Erythroblast (primary cell): ENCODE data around the gene ADAM12.

Experiments used
- DNase-seq, 2 experiments: peaks; one replicate each; lab custom pipeline; 2025; lab: John Stamatoyannopoulos, UW
- GATA1 ChIP-seq: IDR thresholded peaks from 2 replicates; pipeline ENCODE4 v1.6.1; 2011; ENCODE audit warnings: low read depth, mild to moderate bottlenecking, control low read depth, low read length, moderate library complexity
- POLR2A ChIP-seq: IDR thresholded peaks from 2 replicates; pipeline ENCODE4 v1.6.1; 2011; ENCODE audit warnings: mild to moderate bottlenecking, low read length

The ADAM12 gene

DNA sequence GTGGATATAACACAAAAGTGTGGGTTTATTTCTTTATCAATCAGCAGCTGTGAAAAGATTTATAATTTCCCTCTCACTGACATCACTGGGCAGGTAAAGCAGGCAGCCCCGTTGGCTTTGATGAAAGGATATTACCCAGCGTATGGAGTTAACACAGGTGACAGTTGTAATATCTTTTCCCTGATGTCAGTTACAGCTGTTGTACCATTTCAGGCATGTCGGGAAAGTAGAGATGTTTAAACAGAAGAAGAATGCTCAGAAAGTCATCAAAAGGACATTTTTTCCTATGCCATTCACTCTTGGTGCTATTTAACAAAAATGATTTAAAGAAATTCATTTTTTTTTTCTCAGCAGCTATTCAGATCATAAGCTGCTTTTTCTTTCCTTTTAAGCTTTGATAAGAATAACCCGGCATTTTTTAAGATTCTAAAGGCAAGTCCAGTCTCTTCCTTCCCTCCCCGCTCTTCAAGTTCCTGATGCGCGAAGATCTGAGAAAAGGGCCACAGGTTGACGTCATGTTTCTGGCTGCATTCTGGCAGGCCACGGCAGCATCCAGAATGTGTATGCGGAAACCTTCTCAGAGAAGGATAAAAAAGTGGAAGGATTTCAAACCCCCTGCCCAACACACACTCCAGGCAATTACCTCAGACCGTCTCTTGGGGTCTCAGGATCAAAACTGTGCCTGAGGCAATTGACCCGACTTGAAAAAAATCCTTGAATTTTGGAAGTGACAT lies 32.5 kb upstream of the ADAM12 start:
- DNase-seq: no peak
- TF ChIP-seq GATA1 (no peak), POLR2A (no peak)

DNA sequence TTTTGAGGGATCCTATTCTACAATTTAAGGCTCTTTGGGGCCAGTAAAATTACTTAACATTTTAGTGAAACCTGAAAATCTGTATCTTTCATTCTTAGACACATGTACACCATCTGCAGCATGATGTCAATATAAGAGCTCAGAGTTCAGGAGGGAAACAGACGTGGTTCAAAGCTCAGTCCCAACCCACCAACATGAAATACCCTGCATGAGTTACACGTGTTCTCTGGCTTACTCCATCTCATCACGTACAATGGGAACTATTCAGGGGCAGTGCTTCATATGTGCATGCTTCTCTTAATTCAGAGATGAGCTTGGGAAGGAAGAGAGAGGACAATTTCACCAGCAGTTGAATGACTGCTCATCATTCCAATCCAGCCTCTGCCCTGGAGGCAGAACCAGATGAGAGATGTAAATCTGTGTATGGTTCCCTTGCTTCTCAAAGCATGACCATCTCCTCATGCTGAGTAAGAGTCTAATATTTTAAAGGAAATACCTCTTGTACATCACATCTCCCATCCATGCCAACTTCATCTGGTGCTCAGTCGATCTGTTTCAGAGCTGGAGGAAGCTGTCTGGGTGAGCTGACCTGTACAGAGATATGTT lies 29.0 kb upstream of the ADAM12 start:
- no peak for DNase-seq
- no peak for TF ChIP-seq POLR2A
- no peak for TF ChIP-seq GATA1

DNA sequence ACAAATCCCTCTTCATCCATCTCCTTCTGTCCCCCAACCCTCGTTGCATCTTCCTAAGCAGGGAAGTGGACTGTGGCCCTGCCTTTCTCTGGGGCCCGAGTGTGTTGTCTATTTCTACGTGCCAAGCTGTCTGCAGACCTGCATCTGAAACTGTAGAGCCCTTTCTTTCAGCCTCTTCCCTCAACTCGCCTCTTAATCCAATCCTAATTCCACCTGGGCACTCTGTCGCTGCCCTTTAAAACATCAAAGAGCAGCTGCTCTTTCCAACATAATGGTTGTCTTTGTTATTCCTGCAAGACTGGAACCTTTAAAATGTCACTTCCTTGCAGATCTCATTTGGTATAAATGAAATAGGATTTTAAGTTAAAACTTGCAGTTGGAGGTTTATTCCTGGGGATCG lies 21.5 kb upstream of the ADAM12 start:
- no peak for TF ChIP-seq GATA1
- no peak for TF ChIP-seq POLR2A

DNA sequence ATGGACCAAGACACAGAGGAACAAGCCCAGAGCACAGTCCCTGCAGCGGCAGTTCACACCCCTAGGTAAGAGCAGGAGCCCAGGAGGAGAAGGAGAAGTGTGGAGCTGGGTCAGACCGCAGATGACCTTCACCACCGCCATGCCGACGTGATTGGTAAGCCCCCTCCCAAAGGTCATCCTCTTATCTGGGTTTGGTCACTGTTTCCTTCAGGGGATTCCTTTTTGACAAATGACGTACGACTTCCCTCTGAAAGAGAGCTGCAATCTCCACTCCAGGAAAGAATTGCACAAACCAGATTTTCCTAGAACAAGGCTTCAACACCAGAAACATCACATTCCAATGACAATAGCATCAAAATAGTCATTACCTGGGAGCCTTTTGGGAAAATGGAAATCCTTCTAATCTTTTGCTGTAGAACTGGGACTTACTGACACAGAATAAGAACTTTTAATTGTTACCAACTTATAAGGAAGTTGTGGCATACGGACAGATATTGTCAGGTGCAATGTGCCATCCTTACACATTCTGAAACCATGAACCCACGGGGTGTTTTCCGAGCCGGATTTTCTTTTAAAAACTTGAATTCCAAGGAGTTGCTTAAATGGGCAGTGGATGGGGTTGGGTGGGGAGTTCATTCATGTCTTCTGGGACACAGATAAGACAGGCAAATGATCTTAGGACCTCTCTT lies 20.8 kb upstream of the ADAM12 start:
- no peak for TF ChIP-seq POLR2A
- TF ChIP-seq GATA1: no peak
- DNase-seq: no peak

More for the DNA sequence above, 21.5 kb upstream of the ADAM12 start:
- DNase-seq: no peak

DNA sequence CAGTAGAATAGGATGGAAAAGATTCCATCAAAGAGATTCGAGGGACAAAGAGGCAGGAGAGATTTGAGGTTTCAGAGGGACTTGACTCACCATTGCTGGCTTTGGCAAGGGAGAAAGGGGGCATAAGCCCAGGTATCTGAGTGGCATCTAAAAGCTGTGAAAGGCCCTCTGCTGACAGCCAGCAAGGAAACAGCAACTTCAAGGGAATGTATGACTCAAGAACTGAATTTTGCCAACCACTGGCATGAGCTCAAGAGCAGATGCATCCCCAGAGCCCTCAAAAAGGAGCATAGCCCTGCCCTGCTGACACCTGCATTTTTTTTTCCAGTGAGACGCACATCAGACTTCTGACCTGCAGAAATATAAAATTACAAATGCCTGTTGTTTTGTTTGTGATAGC lies 19.6 kb upstream of the ADAM12 start:
- TF ChIP-seq POLR2A: no peak
- TF ChIP-seq GATA1: no peak
- DNase-seq: no peak

DNA sequence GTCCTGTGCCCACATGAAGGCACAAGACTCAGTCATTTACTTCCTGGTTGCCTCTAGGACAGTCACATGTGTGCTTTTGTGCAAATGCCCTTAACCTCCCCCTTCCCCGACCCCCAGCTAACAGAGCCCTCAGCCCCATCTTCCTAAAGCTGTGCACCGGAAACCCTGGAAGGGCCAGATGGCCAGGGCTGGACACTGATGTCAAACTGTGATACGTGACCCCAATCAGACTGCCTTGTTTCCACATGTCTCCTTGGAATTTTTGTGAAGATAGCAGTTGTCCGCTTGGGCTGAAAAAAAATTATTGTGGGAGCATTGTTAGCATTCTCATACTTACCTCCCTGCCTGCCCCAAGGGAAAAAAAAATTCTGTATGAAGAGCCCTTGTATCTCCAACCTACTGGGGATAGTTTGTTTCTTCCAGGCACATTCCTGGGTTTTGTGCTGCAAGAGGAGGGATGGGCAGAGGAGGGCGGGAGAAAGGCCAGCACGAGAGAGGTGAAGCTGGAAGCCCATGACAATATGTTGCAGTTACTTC lies 17.0 kb upstream of the ADAM12 start:
- no peak for DNase-seq
- TF ChIP-seq GATA1 (no peak), POLR2A (no peak)

DNA sequence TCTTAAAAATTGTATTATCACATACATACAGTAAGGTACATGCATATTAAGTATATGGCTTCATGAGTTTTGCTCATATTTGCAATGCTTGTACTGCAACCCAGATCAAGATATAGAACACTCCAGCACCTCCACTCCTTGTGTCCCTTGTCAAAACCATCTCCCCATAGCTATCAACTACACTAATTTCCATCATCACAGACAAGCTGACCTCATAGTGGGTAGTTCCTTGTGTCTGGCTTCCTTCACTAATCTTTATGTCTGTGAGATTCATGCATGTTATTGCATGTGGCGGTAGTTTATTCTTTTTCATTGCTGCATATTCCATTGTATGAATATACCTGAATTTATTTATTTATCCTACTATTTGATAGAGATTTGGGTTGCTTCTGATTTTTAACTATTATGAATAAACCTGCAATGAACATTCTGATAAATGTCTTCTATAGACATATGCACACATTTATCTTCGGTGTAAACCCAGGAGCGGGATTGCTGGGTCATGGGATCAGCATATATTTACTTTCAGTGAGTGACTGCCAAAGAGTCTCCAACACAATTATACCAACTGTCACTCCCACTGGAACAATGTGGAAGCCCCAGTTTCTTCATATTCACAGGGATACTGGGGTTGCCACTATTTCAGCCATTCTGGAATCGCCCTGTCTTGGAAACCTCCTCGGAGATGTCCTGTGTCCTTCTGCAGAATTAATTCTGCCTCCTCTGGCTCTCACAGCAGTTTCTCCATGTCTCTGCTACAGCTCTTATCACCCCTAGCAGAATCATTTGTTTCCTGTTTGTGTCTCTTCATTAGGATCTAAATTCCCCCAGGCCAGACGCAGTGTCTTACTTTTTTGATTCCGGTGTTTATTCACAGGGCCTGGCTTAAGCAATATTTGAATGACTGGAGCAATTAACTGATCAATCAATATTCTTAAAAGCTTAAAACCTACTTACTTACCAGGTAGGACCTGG lies 14.7 kb upstream of the ADAM12 start:
- no peak for TF ChIP-seq POLR2A
- TF ChIP-seq GATA1: no peak
- DNase-seq: no peak

DNA sequence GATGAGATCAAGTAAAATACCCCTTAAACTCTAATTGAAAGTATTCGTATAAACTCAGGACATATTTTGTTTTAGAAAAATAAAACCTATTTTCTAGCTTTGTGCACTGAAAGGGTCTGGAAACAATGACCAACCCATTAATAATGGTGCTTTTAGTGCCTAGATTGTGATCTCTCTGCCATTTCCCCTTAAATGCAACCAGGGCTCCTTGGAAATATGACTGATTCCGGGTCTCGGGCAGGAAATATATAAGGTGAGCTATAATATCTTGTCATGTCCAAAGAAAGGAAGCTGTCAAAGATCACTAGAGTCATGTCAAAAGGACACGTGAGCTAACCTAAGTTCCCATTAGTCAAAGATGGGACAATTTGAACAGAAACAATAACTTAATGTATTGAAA lies 12.4 kb upstream of the ADAM12 start:
- TF ChIP-seq GATA1 (no peak), POLR2A (no peak)
- no peak for DNase-seq

DNA sequence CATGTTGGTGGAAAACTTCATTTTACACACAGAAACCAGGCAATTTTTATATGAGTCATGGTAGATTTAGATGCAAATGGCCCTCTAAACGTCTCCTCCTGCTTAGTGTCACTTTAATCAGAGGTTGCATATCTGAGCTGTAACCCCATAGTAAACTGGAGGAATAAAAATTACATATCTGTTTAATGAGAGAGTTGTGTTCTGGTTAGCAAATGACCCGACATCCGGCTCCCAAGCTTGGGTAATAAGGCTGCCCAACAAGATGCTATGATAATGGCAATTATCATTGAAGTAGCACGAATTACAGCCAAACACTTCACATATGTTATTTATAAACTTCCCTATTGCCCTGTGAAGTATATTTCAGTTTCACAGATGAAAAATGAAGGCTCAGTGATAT lies 10.6 kb upstream of the ADAM12 start:
- TF ChIP-seq POLR2A (no peak), GATA1 (no peak)

DNA sequence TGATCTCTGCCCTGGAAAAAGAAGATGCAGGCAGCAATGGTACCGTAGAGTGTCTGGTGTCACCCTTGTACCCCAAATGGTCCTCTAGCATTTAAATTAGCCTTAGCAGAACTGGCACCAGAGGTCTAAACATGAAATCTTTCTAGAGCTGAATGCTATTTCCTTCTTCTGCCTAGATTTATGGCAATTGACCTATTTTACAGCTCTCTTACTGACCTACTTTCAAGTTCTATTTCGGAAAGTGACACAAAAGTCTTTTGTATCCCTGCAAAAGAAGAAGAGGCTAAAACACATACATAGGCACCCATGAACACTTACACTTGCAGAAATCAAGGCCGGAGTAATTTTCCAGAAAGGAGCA lies 10.1 kb upstream of the ADAM12 start:
- no peak for DNase-seq
- TF ChIP-seq POLR2A (no peak), GATA1 (no peak)

More for the DNA sequence above, 10.6 kb upstream of the ADAM12 start:
- DNase-seq: no peak

DNA sequence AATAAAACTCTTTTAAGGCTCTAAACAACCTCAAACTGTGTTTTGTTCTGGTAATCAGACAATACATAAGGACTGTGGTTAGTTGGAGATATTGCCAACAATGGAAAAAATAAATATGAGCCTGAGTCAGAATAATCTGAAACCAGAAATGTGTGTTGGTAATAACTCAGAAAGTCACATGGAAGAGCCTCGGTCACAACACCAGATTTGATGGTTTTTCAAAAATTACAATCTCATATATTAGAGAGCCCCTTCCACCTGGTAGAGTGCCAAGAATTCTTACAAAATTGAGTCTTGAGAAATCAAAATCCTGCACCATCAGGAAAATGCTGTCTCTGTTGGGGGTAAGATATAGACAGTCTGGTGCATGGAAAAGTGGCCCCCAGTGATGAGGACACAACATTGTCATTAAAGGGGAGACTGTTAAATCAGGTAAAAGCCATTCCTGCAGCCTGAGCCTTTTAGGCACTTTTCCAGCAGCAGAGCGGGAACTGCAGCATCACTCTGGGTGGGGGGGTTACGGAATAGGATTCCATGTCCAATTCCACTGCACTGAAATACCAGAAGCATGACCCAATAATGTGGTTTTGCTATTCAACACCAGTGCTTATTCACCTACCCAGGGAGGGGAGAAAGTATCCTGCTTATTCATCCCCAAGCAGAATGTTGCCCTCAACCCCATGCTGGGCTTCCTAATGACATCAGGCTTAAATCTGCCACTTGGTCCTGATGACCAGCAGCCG lies 9.5 kb upstream of the ADAM12 start:
- no peak for DNase-seq

DNA sequence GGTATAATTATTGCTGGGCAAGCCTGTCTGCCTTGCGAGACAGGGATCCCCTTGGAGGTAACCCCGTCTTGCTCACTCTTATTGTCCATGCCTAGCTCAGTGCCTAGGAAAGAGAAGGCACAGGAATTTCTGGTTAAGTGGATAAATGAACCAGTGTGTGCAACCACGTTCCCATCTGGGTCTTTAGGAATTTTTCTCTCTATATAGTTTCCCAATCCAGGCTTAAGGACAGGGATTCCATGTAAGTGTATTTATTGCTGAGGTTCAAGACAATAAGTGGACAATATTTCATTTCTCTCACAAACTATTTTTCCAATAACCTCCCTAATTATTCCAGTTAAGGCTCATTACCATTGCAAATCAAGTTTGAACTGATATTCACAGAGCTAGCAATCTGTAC lies 8.9 kb upstream of the ADAM12 start:
- no peak for DNase-seq
- TF ChIP-seq GATA1: no peak
- TF ChIP-seq POLR2A: no peak

More for the DNA sequence above, 9.5 kb upstream of the ADAM12 start:
- no peak for TF ChIP-seq GATA1

DNA sequence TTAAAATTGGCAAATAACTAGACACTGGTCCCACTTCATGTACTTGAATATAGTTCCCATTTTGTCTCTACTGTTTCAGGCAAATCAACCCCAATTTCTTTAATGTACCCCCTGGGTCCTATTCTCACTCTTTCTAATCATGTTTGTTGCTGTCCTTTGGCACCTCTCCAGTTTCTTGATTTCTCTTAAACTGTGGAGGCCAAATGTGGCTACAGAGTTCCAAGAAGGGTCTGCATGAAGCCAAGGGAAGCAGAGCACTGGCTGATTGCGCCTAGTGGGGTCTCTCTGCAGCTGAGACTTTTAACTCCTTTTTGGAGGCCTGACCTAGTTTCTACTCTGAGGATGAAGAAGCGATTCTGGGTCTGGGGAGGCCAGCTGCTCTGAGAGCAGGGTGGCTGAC lies 6.7 kb upstream of the ADAM12 start:
- TF ChIP-seq GATA1 (no peak), POLR2A (no peak)
- no peak for DNase-seq
